SIG-M5 (cell line): ENCODE measurements around the gene SDK1.
"Not testable (repeated sequence)": the region's sequence is repeated elsewhere in the genome, so short reads cannot be mapped to it uniquely, and the experiment has no call there.

Source experiments
- DNase-seq: peaks from one replicate; lab custom pipeline; 2025; lab: John Stamatoyannopoulos, UW

SDK1 gene

DNA sequence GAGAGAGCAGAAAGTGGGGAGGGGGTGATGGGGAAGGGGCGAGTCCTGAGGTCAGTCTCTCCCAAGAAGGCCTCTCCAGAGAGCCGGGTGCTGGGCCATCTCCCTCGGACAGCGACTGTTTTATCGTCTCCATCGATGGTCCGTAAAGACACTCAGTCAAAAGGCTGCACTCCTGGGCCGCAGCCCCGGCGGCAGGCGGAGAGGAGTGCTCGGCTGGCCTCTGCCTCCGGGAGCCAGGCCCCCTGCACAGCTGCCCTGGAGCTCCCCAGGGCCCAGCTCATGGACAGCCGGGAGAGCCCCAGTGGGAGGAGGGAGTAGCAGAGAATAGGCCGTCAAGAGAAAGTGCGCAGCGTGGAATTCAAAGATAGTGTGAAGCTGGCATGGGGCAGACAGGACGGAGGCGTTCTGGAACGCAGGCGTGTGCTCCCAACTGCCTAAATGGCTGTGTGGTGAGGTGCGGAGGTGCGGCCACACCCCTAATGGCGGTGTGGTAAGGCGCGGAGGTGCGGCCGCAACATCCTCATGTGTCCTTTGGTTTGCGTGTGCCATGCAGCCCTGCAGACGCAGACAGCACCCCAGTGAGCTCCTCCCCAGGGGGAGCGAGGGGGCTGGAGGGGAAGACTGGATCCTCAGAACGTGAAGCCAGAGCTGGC lies 903.6 kb downstream of the SDK1 start:
- no peak for DNase-seq

DNA sequence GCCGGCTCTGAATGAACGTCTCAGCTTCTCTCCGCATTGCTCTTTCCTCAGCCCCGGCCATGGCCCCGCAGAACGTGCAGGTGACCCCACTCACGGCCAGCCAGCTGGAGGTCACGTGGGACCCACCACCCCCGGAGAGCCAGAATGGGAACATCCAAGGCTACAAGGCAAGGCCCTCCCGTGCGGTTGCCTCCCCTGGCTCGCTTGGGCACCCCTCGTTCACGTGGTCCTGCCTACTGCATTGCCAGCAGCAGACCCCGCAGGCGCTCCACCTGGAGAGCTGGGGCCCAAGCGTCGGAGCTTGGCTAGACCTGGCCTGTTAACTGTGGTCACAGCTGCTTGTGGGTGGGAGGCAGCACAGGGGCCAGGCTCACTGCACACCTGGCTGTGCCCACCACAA lies 904.8 kb downstream of the SDK1 start:
- no peak for DNase-seq

DNA sequence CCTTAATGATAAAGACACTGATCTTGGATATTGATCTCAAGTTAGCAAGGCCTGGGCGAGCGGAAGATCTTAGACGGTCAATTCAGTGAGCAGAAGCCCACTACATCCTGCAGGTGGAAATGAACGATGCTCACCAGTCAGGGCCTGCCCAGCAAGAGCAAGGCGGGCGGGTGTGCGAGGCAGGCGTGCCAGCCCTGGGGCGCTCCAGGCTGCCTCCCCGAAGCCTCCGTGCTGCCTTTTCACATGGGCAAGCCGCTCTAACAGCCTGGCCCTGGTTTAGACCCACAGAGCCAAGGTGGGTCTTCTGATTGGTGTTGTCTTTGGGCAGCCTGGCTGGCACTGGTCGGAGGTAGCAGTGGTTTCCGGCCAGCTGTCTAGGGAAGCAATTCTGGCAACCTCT lies 906.0 kb downstream of the SDK1 start:
- no peak for DNase-seq

DNA sequence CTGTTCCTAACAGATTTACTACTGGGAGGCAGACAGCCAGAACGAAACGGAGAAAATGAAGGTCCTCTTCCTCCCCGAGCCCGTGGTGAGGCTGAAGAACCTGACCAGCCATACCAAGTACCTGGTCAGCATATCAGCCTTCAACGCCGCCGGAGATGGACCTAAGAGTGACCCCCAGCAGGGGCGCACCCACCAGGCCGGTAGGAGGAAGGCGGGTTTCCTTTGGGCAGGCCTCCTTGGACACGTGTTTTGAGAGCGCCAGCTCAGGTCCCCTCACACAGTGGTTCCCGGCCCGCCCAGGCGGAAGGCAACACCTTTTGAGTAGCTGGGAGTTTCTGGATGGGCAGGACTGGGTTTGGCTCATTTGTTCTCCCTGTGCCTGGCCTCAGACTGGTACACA lies 907.0 kb downstream of the SDK1 start:
- DNase-seq: no peak

DNA sequence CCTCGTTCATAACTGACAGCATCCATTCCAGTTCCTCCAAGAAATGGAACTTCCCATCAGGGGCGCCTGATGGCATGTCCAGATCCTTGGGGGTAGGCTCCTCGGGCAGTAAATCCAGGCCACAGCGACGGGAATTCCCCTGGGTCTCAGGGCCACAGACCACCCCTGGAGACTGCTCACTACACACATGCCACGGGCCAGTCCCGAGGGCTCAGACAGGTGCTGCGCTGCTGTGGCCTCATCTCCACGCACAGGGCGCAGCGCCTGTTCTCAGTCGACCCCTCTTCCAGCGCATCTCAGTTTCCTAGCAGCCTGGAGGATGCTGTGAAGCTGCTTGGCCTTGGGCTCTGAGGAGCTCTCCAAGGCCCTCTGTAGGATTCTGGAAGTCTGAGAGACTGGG lies 907.5 kb downstream of the SDK1 start:
- no peak for DNase-seq

DNA sequence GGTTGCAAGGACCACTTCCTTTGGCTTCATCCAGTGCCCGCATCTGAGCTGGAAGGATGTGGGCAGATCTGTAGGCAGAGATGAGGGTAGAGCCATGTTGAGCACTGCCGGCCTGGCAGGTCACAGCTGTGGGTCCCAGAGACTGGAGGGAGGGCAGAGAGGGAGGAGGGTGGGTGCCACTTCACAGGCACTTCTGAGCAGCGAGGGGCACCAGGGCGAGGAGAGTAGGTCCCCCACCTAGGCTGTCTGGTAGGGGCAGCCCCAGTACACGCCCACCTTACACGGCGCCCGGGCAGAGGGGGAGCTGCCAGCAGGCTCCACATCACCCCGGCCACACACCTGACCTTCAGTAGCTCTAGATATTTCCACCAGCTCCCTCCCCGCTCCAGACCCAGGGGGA lies 908.1 kb downstream of the SDK1 start:
- no peak for DNase-seq

DNA sequence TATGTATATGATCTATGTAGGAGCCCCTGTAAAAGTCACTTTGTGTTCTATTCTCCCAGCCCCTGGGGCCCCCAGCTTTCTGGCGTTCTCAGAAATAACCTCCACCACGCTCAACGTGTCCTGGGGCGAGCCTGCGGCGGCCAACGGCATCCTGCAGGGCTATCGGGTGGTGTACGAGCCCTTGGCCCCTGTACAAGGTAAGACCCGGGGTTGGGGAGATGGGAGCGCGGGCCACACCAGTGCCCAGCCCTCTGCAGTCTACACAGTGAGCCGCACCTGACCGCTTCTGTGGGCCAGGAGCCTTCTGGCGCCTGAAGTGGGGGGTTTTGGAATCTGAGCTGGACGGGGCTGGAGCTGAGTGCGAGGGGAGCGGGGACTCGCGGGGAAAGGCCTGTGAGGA lies 908.9 kb downstream of the SDK1 start:
- no peak for DNase-seq

DNA sequence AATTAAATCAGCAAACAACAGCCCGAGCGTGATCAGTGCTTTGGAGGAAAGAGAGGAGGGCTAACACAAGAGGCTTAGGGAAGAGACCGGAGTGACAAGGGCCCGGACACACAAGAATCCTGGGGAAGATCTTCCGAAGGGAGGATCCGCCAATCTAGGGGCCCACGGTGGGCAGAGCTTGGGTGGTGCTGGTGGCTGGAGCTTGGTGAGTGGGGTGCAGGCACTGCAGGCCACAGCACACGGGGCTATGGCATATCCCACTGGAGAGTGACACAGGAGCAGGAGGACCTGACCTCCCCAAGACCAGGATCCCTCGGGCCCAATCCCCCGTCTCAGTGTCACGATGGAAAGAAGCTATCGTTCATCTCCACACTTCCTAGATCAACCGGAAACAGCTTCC lies 909.8 kb downstream of the SDK1 start:
- no peak for DNase-seq

DNA sequence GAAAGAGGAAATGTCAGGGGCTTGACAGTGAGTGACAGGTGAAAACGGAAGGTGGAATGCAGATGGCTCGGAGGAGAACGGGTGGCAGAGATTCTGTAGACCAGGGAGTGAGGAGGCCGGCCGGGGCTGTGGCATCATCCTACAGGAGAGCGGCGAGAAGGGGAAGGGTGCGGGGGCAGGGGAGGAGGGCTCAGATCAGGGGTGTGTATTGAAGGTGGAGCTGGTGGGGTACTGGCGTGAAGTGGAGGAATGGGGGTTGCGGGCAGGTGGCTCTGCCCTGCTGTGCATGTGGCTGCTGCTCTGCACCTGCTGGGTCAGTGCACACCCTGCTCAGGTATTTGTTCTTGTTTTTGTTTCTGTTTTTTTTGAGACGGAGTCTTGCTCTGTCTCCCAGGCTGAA lies 910.2 kb downstream of the SDK1 start:
- DNase-seq: no peak

DNA sequence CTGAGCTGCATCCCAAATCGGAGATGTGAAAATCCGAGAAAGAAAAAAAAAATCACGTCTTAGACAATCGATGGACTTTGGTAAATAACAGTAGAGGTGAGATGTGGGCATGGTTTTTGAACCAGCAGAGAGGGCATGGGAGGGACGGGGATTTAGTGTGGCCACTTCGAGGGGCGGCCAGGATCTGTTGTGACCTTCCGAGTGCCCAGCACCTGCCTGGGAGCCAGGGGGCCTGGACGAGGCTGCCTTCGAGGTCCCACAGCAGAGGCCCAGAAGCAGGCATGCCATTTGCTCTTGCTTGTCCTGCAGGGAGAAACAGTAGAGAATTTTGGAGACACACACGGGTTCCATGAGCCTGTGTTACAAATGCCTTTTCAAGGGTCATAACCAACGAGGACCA lies 911.3 kb downstream of the SDK1 start:
- no peak for DNase-seq

DNA sequence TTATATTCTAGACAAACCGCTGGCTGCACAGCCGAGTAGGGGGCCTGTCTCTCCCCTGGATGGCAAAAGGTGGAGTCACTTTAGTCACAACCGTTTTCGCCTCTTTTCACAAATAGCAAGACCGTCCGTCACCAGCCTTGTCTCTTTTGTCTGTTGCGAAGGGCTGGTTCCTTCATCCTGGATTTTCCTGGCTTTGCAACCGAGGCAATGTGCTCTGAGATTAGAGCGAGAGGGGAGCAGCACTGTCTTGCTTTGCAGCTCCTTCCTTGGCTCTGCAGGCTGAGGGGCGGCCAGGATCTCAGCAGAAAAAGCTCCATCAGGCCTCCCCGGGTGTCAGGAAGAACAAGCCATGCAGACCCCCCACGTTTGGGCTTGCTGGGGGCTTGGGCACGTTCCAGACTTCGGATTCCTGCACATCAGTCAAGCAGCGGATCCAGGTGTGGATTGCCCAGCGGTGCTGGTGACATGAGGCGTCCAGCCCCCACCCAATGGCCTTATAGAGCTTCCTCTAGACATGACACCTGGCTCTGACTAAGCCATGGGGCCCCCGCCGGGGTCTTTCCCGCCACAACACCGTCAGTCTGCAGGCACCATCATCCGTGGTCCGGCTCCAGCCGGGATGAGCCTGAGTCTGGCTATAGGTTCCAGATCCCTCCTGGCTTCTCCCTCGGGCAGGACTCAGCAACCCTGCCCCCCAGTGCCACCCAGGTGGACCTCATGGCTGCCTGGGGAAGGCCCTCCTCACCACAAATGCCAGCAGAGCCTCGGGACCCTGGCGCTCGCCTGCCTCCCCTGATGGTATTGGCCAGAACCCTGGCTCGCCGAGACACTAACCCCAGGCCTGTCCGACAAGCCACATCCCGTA lies 913.5 kb downstream of the SDK1 start:
- no peak for DNase-seq

DNA sequence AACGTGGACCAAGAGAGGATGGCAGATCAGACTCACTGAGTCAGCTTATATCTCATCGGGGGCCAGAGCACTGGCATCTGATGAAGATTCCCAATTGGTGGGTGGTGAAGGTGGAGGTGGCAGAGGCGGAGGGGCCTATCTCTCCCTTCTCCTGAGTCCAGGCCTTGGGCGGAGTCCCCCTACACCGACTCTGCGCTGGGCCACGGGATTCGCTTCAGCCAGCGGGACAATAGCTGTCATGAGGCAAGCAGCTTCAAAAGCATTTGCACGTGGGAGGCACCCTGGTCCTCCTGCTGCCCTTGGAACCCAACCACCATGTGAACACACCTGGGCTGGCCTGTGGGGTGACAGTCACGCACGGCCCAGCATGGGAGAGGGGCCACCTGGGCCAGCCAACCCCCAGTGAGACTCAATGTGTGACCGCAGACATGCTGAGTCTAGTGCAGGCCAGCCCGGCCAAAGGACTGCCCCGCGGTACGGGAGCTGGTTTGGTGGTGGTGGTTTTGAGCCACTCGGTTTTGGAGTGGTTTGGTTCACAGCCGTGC lies 914.2 kb downstream of the SDK1 start:
- DNase-seq: no peak

DNA sequence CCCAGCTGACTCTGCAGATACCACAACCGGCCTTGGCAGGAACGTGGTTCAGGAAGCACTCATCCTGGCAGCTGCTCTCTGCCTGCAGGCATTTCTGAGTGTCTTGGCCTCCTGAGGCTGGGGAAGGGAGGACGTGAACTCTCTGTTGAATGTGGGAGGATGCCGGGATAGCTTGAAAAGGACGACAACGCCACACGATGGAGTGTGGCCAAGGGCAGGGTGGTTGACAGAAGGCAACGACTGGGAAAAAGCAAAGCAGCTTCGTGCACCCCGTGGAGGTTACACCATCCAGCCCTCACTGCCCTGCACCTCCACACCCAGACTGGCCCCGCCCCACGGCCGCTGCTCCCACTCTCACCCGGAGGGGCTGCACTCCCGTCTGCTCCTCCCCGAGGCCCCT lies 915.0 kb downstream of the SDK1 start:
- DNase-seq: no peak

DNA sequence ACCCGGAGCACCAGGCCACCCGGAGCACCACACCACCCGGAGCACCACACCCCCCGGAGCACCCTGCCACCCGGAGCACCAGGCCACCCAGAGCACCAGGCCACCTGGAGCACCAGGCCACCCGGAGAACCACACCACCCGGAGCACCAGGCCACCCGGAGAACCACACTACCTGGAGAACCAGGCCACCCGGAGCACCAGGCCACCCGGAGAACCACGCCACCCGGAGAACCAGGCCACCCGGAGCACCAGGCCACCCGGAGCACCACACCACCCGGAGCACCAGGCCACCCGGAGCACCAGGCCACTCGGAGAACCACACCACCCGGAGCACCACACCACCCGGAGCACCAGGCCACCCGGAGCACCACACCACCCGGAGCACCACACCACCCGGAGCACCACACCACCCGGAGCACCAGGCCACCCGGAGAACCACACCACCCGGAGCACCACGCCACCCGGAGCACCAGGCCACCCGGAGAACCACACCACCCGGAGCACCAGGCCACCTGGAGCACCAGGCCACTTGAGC lies 916.1 kb downstream of the SDK1 start:
- DNase-seq: not testable (repeated sequence)

DNA sequence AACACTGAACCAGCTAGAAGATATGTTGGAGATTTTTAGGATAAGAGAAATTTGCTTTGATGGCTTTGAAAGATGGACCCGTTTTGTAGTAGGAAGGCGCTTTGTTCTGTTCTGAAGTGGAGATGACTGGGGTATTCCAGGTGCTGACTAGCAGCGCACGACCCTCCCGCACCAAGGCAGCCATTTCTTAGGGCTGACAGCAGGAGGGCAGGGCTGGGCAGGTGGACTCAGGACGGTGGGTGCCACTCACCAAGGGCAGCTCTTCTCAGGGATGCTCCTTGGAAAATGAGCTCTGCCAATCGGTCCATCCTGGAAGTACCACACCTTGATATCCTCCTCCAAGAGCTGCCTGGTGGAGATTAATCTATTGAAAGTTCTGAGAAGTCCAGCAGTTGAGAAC lies 917.4 kb downstream of the SDK1 start:
- no peak for DNase-seq

DNA sequence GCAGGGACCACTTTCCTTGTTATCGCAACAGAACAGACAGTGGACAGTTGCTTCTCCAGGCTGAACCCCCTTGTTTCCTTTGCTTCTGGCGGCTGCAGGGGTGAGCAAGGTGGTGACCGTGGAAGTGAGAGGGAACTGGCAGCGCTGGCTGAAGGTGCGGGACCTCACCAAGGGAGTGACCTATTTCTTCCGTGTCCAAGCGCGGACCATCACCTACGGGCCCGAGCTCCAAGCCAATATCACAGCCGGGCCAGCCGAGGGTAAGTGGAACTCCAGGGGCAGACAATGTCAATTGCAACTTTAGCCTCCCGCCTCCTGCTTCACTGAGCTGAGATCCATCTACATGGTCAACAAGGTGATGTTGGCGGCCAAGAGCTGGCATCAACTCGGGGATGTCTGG lies 919.0 kb downstream of the SDK1 start:
- DNase-seq: no peak

DNA sequence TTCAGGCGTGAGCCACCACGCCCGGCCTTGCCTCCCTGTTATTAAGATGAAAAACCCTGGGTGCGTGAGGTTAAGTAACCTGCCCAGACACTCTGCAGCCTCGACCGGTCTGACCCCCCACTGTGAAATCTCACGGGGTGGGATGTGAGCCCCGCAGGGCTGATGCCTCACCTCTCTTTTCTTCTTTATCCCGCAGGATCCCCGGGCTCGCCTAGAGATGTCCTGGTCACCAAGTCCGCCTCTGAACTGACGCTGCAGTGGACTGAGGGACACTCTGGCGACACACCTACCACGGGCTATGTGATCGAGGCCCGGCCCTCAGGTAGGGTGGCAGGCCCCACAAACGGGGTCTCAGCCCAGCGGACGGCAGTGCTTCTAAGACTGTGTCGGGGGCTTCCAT lies 920.0 kb downstream of the SDK1 start:
- DNase-seq: no peak

DNA sequence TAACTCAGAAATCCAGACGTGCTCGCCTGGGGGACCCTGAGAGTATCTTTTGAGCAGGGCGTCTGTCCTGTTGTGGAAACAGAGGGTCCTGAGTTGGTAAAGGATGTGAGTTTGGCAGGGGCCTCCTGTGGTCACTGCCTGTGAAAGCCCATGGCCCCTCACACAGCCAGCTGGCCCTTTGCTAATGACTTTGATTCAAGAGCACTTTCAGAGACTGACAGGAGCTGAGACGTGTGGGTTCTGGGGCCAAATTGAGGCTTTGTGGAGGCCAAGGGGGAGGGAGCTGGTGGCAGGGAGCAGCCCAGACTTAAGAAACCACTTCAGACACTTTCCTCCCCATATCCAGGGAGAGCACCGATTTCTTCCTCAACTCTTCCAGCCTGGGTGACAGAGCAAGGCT lies 921.6 kb downstream of the SDK1 start:
- DNase-seq: no peak

DNA sequence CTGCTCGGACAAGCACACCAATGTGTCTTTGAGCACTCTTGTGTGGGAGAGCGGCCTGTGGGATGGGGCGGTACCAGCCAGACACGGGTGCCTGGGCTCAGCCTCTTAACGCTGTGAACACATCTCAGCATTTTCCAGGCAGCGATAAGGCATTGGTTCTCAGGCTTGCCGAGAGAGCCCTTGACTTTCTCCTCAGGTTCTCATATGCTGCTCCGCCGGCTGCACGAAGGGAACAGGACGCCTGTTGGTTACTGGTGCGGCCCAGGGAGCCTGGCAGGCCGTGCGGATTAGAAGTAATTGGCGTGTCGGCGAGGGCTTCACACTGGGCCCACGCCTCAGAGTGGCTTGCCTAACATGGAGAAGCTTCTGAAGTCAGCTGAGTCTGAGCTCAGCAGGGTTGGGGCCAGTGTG lies 924.3 kb downstream of the SDK1 start:
- DNase-seq: no peak

DNA sequence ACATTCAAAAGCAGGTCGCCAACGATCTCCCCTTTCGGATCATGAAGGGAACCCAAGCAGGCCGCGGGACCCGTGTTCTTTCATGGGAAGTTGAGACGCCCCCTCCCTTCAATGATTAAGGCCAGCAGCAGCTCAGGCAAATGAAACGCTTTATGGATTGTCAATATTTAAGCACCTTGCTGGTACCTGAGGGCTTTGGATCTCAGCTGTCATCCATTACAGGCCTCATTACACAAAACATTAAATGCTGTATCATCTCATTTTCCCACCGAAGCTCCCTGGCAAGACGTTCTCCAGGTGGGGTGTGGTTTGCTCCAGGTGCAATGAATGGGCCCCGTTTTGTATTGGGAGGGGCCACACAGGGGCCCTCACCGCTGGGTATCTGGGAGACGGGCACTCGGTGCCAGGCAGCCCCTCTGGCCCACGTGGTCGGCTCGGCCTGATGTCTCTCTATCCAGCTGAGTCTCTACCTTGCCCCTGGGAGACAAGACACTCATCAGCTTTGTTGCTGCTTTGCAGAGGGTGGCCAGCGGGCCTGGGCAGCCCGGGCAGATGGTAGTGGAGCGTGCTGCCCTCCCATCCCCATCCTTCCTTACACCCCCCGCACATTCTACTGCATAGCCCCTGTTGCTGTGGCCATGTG lies 925.0 kb downstream of the SDK1 start:
- no peak for DNase-seq

DNA sequence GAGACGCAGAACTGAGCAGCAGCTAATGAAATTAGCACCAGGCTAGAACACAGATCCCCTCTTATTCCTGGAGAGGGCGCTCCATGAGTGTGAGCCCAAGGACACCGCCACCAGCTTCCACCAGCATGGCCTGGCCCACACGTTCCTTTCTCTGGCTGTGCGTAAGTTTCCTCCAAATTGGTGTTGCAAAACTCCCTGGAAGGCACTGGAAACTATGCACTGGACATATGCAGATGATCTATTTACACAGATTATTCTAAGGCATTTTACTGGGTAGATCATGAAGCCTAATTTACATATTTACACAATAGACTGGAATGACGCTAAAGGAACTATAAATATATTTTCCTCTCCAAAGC lies 925.5 kb downstream of the SDK1 start:
- no peak for DNase-seq

DNA sequence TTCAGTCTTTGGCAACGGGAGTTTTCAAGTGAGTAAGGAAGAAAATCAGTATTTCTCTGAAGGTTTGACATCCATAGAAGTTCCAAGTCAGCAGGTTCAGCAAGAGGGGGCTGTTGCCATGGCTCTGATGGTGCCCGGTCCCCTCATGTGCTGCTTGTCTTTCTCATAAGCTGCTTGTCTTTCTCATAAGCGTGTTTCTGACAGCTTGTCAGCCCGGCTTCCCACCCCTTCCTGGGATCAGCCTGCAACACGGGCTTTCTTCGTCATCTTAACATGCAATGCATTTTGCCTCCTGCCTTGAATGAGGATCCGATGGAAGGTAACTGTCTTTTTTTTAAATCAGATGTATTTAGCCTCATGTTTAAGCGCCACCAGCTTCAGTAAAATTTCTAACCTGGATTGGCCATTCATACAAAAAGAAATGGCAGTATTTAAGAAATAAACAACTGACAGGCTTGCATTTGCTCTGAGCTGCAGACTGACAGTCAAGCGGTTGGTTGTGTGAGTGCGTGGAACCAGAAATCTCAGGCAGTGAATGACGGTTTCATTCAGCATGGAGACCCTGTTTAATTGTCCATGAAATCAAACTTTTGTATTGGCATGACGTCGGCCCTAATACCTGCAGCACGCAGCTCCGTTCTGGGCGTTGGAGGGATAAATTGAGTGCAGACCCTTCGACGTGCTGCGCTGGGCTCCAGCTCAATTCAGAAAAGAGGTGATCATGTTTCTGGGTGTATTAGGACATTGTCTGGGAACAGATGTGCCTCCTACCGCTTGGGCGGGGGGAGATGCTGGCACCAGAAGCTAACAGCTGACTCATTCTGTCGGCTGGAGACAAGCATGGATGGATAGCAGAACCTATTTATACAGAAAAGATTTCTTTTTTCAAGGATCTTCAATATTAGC lies 926.3 kb downstream of the SDK1 start:
- no peak for DNase-seq
